Thymus (tissue), 11 donors: Measurements from ENCODE around the gene EN2. TPM values are rescaled to one million over a fixed set of nuclear protein-coding genes. Genes with fewer than 3 reads are reported as not detected.

Experiments used
- DNase-seq, 9 donors: peaks; one replicate each; pipeline ENCODE4 v3.0.0-alpha.2; 2013; ENCODE audit warnings: low spot score in 9 of 9, low read depth in 6 of 9, missing footprints in 1 of 9
- H3K27ac ChIP-seq, 2 donors: one replicate each; pipeline ENCODE4 v1.5.1; 2013; ENCODE audit warnings: control low read depth in 1 of 2, low read depth in 1 of 2, low read length in 1 of 2, mild to moderate bottlenecking in 1 of 2, moderate library complexity in 1 of 2
- H3K27me3 ChIP-seq, 2 donors: one replicate each; pipeline ENCODE4 v1.5.1; 2013; ENCODE audit warnings: low read length in 1 of 2; ENCODE audit not compliant: control insufficient read depth in 2 of 2, insufficient read depth in 1 of 2
- H3K36me3 ChIP-seq, 2 donors: one replicate each; pipeline ENCODE4 v1.5.1; 2013; ENCODE audit warnings: low read length in 1 of 2, mild to moderate bottlenecking in 1 of 2, moderate library complexity in 1 of 2; ENCODE audit not compliant: control insufficient read depth in 2 of 2, insufficient read depth in 2 of 2
- H3K4me1 ChIP-seq, 2 donors: one replicate each; pipeline ENCODE4 v1.5.1; 2013; ENCODE audit warnings: low read length in 2 of 2; ENCODE audit not compliant: control insufficient read depth in 2 of 2, insufficient read depth in 2 of 2
- H3K4me3 ChIP-seq, 2 donors: one replicate each; pipeline ENCODE4 v1.5.1; 2013; ENCODE audit warnings: low read length in 2 of 2, control low read depth in 1 of 2, mild to moderate bottlenecking in 1 of 2
- H3K9me3 ChIP-seq, 2 donors: one replicate each; pipeline ENCODE4 v1.5.1; 2013; ENCODE audit warnings: low read length in 1 of 2, mild to moderate bottlenecking in 1 of 2; ENCODE audit not compliant: control insufficient read depth in 2 of 2, insufficient read depth in 1 of 2
- WGBS: extraction: QIAGEN DNeasy Blood & Tissue Kit; methylation state at CpG from one replicate; pipeline ENCODE4 v1.1.7; 2013; 5-methylcytosine and 5-hydroxymethylcytosine counted together
- polyA plus RNA-seq: library from polyadenylated mRNA; stranded (reverse); fragments of 200-250 nt; gene quantifications from one replicate; pipeline ENCODE4 v1.2.3, GENCODE V29; 2013
- total RNA-seq: library from RNA; stranded (reverse); fragments of 120-200 nt; gene quantifications from one replicate; pipeline ENCODE4 v1.2.4, GENCODE V29; 2013
- donor health status: healthy.

Gene EN2
- total and polyA plus RNA-seq, 2 donors, result under 0.01 to 0.05 TPM

DNA sequence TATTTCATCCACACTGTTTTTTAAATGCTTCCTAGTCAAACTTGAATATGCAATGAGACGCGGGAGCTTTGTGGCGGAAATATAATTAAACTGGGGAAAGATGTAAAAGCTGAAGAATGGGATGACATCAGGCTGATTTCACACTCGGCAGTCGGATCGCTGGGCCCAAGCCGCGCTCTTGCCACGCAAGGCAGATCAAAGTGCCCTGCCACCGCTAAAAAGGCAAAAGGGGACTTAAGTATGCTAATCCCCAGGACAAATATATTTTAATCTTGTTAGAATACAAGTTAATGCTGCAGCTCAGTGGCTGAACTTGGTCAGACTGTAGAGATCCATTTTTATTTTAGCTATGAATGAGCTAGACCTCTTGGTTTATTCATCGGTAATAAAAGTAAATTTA is 13.8 kb downstream of the EN2 start:
- DNase-seq, result no peak
- WGBS, result 11% methylated on average over 11 of the region's 11 CpGs
- H3K4me1 ChIP-seq, result peaks cover 0 to 3% of the 10 kb centered on the region in 2 donors
- H3K27me3 ChIP-seq, result peaks cover 84 to 100% of the 10 kb centered on the region in 2 donors
- H3K9me3 ChIP-seq, result no peaks in the 10 kb centered on the region
- no peaks in the 10 kb centered on the region for H3K36me3 ChIP-seq
- H3K4me3 ChIP-seq, result no peak overlapping the region
- no peak overlapping the region for H3K27ac ChIP-seq

DNA sequence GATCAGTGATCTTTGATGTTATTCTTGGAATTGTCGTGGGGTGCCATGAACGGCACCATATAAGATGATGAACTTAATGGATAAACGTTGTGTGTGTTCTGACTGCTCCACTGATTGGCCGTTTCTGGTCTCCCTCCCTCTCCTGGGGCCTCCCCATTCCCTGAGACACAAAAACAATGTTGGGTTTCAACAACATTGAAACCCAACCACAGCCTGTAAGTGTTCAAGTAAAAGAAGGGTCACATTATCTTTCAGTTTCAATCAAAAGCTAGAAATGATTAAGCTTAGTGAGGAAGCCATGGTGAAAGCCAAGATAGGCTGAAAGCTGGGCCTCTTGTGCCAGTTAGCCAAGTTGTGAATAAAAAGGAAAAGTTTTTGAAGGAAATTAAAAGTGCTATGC is 19.5 kb downstream of the EN2 start:
- 82% methylated on average over 4 of the region's 4 CpGs for WGBS
- Histone ChIP-seq H3K27me3 (peaks cover 37 to 72% of the 10 kb centered on the region in 2 donors), H3K27ac (no peak overlapping the region), H3K4me1 (no peaks in the 10 kb centered on the region), H3K4me3 (no peak overlapping the region), H3K36me3 (no peaks in the 10 kb centered on the region), H3K9me3 (no peaks in the 10 kb centered on the region)
- DNase-seq, result no peak

DNA sequence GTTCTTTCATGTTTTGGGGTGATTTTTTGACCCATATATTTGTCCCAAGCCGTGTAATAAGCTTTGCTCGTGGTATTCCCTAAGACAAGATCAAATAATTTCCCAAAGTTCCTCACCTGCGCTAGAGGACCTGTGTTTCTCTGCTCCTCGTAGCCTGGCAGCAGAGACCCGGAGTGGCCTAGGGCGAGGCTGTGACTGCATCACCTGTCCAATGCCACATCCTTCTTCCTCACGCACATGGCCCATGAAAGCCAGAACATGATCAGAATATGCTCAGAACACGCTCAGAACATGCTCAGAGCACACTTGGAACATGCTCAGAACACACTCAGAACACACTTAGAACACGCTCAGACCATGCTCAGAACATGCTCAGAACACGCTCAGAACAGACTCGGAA is 23.8 kb downstream of the EN2 start:
- DNase-seq, result no peak
- Histone ChIP-seq H3K36me3 (no peaks in the 10 kb centered on the region), H3K4me1 (no peaks in the 10 kb centered on the region), H3K27ac (no peak overlapping the region), H3K27me3 (peaks cover 19 to 65% of the 10 kb centered on the region in 2 donors), H3K9me3 (no peaks in the 10 kb centered on the region), H3K4me3 (no peak overlapping the region)
- 94% methylated on average over 11 of the region's 11 CpGs for WGBS

DNA sequence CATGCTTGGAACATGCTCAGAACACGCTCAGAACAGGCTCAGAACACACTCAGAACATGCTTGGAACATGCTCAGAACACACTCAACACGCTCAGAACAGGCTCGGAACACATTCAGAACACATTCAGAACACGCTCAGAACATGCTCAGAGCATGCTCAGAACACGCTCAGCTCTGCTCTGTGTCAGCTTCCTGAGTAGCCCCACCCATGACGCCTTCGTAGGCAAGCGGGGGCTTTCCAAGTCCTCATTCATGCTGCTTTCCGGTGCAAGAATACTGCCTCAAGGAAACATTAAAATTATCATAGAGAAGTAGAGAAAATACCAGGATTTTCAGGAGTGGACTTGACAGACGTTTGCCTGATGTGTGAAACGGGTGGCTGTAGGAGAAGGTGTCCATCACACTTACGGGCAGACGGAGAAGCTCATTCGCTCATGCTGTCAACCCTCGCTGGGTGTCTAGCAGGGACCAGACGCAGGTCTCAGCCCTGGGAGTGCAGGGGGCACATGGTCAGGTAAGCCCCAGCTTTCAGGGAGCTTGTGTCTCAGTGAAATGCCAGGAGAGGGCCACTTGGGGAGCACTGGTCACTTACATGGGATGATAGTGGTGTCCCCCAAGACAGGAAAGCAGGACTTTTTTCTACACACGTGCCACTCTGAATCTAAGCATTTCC is 24.7 kb downstream of the EN2 start:
- Histone ChIP-seq H3K4me1 (no peaks in the 10 kb centered on the region), H3K9me3 (no peaks in the 10 kb centered on the region), H3K4me3 (no peak overlapping the region), H3K27me3 (peaks cover 20 to 66% of the 10 kb centered on the region in 2 donors), H3K27ac (no peak overlapping the region), H3K36me3 (no peaks in the 10 kb centered on the region)
- DNase-seq, result no peak
- 67% methylated on average over 17 of the region's 17 CpGs for WGBS

DNA sequence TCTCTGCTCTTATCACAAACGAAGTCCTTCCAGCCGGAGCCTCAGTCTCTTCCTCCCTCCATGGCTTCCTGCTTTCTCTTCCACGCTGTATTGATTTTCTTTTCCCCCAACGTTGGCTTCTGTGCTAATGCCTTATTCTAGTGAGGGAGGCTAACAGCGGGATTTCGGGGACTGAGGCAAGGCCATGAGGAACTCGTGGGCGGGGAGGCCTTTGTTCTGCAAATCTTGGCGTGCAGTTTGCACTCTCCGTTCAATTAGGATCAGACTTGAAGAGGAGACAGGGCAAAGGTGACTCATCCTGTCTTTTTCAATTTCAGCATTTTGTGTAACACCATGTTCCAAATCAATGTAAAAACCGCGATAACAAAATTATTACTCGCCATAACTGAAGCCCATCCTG is 25.3 kb downstream of the EN2 start:
- Histone ChIP-seq H3K27me3 (peaks cover 20 to 70% of the 10 kb centered on the region in 2 donors), H3K4me1 (no peaks in the 10 kb centered on the region), H3K9me3 (no peaks in the 10 kb centered on the region), H3K36me3 (no peaks in the 10 kb centered on the region), H3K27ac (no peak overlapping the region), H3K4me3 (no peak overlapping the region)
- WGBS, result 29% methylated on average over 13 of the region's 13 CpGs
- DNase-seq, result no peak

DNA sequence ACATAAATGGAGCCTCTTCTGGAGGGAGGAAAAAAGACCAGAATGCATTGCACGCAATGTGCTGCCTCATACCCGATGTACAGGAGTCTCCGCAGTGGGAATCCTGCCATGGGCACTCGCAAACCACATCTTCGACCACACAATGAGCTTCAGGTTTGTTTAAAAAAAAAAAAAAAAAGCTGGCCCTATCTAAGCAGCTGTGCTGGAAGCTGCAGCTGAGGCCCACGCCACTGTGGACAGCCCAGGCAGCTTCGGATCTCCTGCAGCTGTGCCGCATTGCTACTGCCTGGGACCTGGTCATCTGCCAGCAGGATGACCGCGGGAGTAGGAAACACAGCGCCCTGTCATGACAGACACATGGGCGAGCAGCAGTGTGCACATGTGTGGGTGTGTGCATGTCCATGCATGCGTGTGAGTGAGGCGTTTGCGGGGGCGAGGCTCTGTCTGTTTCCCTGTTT is 26.0 kb downstream of the EN2 start:
- Histone ChIP-seq H3K4me1 (no peaks in the 10 kb centered on the region), H3K27ac (no peak overlapping the region), H3K27me3 (peaks cover 20 to 73% of the 10 kb centered on the region in 2 donors), H3K9me3 (no peaks in the 10 kb centered on the region), H3K4me3 (no peak overlapping the region), H3K36me3 (no peaks in the 10 kb centered on the region)
- DNase-seq, result no peak
- WGBS, result 83% methylated on average over 16 of the region's 16 CpGs

DNA sequence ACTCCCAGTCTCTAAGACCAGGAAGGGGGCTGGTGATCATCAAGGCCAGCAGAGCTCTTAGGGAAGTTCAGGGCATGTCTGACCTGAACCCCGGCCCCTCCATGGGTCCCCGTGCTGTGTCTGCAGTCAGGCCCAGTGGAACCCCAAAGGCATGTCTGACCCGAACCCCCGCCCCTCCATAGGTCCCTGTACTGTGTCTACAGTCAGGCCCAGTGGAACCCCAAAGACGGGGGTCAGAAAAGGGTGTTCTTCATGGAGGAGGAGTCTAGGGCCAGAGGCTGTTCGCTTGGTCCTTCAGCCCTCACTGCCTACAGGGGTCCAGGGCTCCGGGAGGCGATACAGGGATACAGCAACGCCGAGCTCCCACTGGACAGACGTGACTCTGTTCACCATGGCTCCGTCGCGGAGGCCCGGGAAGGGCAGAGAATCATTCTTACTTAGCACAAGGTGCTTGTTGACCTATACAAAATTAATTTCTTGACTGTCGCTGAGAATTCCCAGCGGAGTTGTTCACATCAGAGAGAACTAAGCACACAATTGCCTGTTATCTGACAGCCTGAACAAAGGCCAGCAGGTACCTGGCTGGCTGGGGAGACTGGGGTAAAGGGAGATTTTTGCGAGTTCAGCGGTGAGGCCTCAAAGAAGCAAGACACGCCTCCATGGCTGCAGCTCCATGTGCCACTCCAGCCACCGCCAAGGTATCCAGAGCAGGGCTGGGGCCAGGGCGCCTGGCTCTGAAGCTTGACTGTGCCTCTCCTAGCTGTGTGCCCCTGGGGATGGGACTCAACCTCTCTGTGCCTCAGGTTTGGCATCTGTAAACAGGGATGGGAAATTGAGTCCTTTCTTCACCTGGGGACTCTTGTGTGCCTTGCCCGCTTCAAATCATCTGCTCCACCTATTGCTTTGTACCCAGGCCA is 26.8 kb downstream of the EN2 start:
- Histone ChIP-seq H3K27ac (no peak overlapping the region), H3K4me3 (no peak overlapping the region), H3K27me3 (peaks cover 20 to 75% of the 10 kb centered on the region in 2 donors), H3K36me3 (no peaks in the 10 kb centered on the region), H3K9me3 (no peaks in the 10 kb centered on the region), H3K4me1 (peaks cover 4 to 5% of the 10 kb centered on the region in 2 donors)
- DNase-seq, result no peak
- 94% methylated on average over 23 of the region's 23 CpGs for WGBS

DNA sequence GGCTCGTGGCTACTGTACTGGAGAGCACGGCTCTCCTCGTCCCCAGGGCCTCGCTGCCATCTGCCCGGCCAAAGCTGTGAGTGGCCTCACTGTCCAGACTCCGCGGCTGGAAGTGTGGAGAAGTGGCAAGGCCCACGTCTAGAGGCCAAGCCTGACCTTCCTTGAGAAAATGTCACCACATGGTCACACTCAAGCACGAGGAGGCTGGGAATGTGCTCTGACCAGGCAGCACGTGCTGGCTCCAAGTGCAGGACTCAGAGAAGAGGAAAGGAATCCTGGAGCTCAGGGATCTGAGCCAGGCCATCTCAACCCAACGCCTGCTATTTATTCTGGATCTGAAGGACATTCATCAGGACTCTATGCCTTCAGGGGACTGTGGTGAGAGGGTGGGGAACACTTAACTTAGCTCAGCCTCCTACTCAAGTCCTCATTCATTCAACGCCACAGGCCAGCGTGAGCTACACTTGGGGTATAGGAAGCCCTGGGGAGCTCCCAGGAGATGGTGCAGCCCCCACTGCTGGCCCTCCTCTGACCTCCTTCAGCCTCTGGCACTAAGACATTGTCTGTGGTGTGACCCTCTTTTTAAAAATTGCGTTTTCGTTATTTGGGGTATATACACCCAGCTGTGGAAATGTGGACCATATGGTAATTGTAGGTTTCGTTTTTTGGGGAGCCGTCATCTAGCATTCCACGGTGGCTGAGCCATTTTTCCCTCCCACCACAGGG is 29.0 kb downstream of the EN2 start:
- no peak overlapping the region for H3K4me3 ChIP-seq
- no peaks in the 10 kb centered on the region for H3K36me3 ChIP-seq
- no peaks in the 10 kb centered on the region for H3K9me3 ChIP-seq
- no peak for DNase-seq
- WGBS, result 92% methylated on average over 18 of the region's 18 CpGs
- peaks cover 8 to 17% of the 10 kb centered on the region in 2 donors for H3K4me1 ChIP-seq
- peaks cover 27 to 89% of the 10 kb centered on the region in 2 donors for H3K27me3 ChIP-seq
- H3K27ac ChIP-seq, result no peak overlapping the region
